HFFc6 (cell line): Measurements from ENCODE around the gene NT5C2. TPM values are rescaled to one million over a fixed set of nuclear protein-coding genes. Genes with fewer than 3 reads are reported as not detected.

ENCODE experiments used
- DNase-seq: peaks from one replicate; pipeline ENCODE4 v3.0.0-alpha.2; 2018
- H3K27ac Mint-ChIP-seq: 2 replicates; pipeline ENCODE4 v1.8.0; 2020; ENCODE audit warnings: mild to moderate bottlenecking, mixed read lengths
- H3K27me3 Mint-ChIP-seq: 2 replicates; pipeline ENCODE4 v1.8.0; 2021; ENCODE audit warnings: mild to moderate bottlenecking, moderate library complexity, mixed read lengths; ENCODE audit not compliant: insufficient read depth
- H3K36me3 Mint-ChIP-seq: 2 replicates; pipeline ENCODE4 v1.8.0; 2021; ENCODE audit warnings: low read depth, mixed read lengths
- H3K4me1 Mint-ChIP-seq: 2 replicates; pipeline ENCODE4 v1.8.0; 2020; ENCODE audit warnings: low read depth, mixed read lengths
- H3K4me3 Mint-ChIP-seq: 2 replicates; pipeline ENCODE4 v1.8.0; 2020; ENCODE audit warnings: mild to moderate bottlenecking, moderate library complexity, mixed read lengths
- H3K9me3 Mint-ChIP-seq: 2 replicates; pipeline ENCODE4 v1.8.0; 2020; ENCODE audit warnings: mild to moderate bottlenecking, mixed read lengths
- CTCF ChIP-seq: fragments of 200-600 bp; sonication (generic); IDR thresholded peaks from 2 replicates; pipeline ENCODE4 v1.5.0; 2021; ENCODE audit warnings: antibody characterized with exemption, mild to moderate bottlenecking
- total RNA-seq, 6 experiments: library from RNA; stranded (reverse); fragmentation: NEBNext Ultra II Directional; extraction: Animal tissue kit (Norgen Biotek cat#: 25700); gene quantifications; 2 replicates in 1 of 6; 3 replicates in 5 of 6; pipeline ENCODE4 v1.2.3, GENCODE V29; 2021

The NT5C2 gene
- total RNA-seq, 6 experiments from 2014 or later, result 78.5 to 97.4 (median 81.1) TPM

- DNase-seq, result no peak
- peak overlapping the region; percentile 39 for H3K27ac Mint-ChIP-seq
- no peaks in the 10 kb centered on the region for H3K9me3 Mint-ChIP-seq
- no peak for TF ChIP-seq CTCF
- no peaks in the 10 kb centered on the region for H3K27me3 Mint-ChIP-seq
- no peak overlapping the region for H3K4me3 Mint-ChIP-seq
- peaks cover 39% of the 10 kb centered on the region for H3K36me3 Mint-ChIP-seq
- H3K4me1 Mint-ChIP-seq, result peaks cover 30% of the 10 kb centered on the region
Measured at GRCh38 chr10:103102195-103102594, 90.9 kb downstream of the NT5C2 start.

- no peaks in the 10 kb centered on the region for H3K9me3 Mint-ChIP-seq
- no peak overlapping the region for H3K27ac Mint-ChIP-seq
- peaks cover 30% of the 10 kb centered on the region for H3K4me1 Mint-ChIP-seq
- DNase-seq, result no peak
- H3K27me3 Mint-ChIP-seq, result no peaks in the 10 kb centered on the region
- peaks cover 49% of the 10 kb centered on the region for H3K36me3 Mint-ChIP-seq
- TF ChIP-seq CTCF, result no peak
- H3K4me3 Mint-ChIP-seq, result no peak overlapping the region
Measured at GRCh38 chr10:103100620-103101019, 92.5 kb downstream of the NT5C2 start.

- H3K4me1 Mint-ChIP-seq, result peaks cover 16% of the 10 kb centered on the region
- TF ChIP-seq CTCF, result no peak
- H3K27me3 Mint-ChIP-seq, result no peaks in the 10 kb centered on the region; the same call in 1 of the 2 replicates
- no peak overlapping the region for H3K27ac Mint-ChIP-seq
- DNase-seq, result no peak
- H3K9me3 Mint-ChIP-seq, result no peaks in the 10 kb centered on the region
- peaks cover 55% of the 10 kb centered on the region for H3K36me3 Mint-ChIP-seq
- no peak overlapping the region for H3K4me3 Mint-ChIP-seq
Measured at GRCh38 chr10:103098240-103098639, 94.8 kb downstream of the NT5C2 start.

GRCh38 chr10:103096130-103096529 lies 96.9 kb downstream of the NT5C2 start:
- no peaks in the 10 kb centered on the region for H3K4me1 Mint-ChIP-seq
- H3K4me3 Mint-ChIP-seq, result no peak overlapping the region
- no peaks in the 10 kb centered on the region for H3K9me3 Mint-ChIP-seq
- TF ChIP-seq CTCF, result no peak
- DNase-seq, result no peak
- peaks cover 1% of the 10 kb centered on the region; the same call in 1 of the 2 replicates for H3K27me3 Mint-ChIP-seq
- H3K27ac Mint-ChIP-seq, result no peak overlapping the region
- H3K36me3 Mint-ChIP-seq, result peaks cover 55% of the 10 kb centered on the region

GRCh38 chr10:103095005-103095404 lies 98.1 kb downstream of the NT5C2 start:
- DNase-seq, result no peak
- no peaks in the 10 kb centered on the region for H3K9me3 Mint-ChIP-seq
- no peak overlapping the region for H3K4me3 Mint-ChIP-seq
- TF ChIP-seq CTCF, result no peak
- H3K27ac Mint-ChIP-seq, result no peak overlapping the region
- H3K36me3 Mint-ChIP-seq, result peaks cover 61% of the 10 kb centered on the region
- no peaks in the 10 kb centered on the region for H3K4me1 Mint-ChIP-seq
- H3K27me3 Mint-ChIP-seq, result peaks cover 3% of the 10 kb centered on the region; the same call in 1 of the 2 replicates

GRCh38 chr10:103090911-103091310 lies 102.2 kb downstream of the NT5C2 start:
- TF ChIP-seq CTCF, result no peak
- no peaks in the 10 kb centered on the region for H3K4me1 Mint-ChIP-seq
- no peak overlapping the region for H3K27ac Mint-ChIP-seq
- no peaks in the 10 kb centered on the region for H3K9me3 Mint-ChIP-seq
- no peak for DNase-seq
- no peak overlapping the region for H3K4me3 Mint-ChIP-seq
- peaks cover 3% of the 10 kb centered on the region; the same call in 1 of the 2 replicates for H3K27me3 Mint-ChIP-seq
- H3K36me3 Mint-ChIP-seq, result peaks cover 63% of the 10 kb centered on the region
